T-helper 2 cell treated with Interferon-gamma antibody and Interleukin-4, amounts not matched to agents 100 ng/mL and 5 ng/mL, for 36 hours (primary cell): ENCODE results near the gene PPP1R12B. TPM values are rescaled to one million over a fixed set of nuclear protein-coding genes. Genes with fewer than 3 reads are reported as not detected.
"Not testable (repeated sequence)": the region's sequence is repeated elsewhere in the genome, so short reads cannot be mapped to it uniquely, and the experiment has no call there.

ENCODE experiments used
- intact Hi-C: fragments of 100-400 bp; cut with micrococcal nuclease; formaldehyde crosslinking; loops from one replicate; pipeline ENCODE4 v1.15.1; 2023
- total RNA-seq: library from RNA; stranded (reverse); gene quantifications from 2 replicates; pipeline ENCODE4 v1.2.3, GENCODE V29; 2022

The PPP1R12B gene
- total RNA-seq, 1 donor from 2014 or later = 20.4 TPM

DNA sequence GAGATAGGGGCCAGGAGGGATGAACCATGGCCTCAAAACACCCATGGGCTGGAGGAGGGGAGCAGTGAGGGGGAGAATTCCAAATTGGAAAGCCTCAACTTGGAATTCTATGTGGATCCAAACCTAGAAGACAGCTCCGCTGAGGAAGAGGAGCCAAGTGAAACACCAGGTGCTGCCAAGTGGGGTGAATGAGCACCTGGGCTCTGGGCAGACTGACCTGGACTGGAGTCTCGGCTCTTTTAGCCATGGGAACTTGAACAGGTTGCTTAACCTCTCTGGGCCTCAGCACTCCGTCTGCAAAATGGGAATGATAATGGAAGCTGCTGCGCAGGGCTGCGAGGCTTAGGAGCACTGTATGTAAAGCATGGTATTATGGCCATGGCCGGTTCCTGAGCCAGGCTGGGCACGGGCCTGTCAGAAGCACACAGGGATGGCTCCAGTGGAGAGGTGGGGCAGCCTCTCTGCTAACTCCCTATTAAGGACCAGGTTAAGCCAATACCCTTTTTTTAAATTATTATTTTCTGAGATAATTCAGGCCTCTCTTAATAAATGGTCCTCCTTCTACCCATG is 280.2 kb downstream of the PPP1R12B start:
- intact Hi-C loops = loop anchor here (5.0 kb wide), 1 partner anchor 286 kb away; the partner anchor contains the start of gene UBE2T

DNA sequence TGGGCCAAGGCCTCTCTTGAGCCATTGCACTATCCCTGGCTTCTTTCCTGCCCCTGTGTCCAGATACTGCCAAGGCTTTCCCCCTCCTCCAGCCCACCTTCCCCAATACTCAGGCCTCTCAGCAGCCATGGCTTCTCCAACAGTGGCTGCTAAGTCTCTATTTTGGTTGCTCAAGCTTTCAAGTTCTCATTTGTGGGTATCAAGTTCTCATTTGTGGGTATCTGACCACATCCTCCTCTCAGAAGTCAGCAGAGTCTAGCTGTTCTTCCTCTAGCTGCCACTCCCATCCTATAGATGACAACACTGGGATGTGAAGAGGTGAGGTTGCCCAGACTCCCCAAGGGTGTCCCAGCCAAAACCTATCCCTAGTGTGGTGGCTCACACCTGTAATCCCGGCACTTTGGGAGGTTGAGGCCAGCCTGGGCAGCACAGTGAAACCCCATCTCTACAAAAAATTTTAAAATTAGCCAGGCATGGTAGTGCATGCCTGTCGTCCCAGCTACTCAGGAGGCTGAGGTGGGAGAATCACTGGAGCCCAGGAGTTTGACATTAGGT is 280.8 kb downstream of the PPP1R12B start:
- intact Hi-C loops = loop anchor here (5.0 kb wide), 1 partner anchor 287 kb away; the partner anchor contains the start of gene UBE2T

DNA sequence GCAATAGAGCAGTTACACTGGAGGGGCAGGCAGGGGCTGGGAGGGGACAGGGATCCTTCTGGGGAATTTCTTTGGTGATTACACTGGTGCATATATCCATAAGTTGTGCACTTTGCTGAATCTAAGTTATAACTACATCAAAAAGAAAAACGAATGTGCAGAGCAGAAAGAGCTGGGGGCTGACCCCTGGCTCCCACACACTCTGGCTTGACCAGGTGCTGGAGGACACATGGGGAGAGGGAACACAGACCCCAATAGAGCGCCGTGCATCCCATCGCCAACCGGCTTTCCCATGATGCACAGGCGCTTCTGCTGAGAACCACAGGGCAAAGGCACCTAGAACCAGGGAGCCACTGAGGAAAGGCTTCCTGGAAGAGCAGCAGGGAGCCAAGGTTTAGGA is 281.6 kb downstream of the PPP1R12B start:
- intact Hi-C loops = not testable (repeated sequence)

DNA sequence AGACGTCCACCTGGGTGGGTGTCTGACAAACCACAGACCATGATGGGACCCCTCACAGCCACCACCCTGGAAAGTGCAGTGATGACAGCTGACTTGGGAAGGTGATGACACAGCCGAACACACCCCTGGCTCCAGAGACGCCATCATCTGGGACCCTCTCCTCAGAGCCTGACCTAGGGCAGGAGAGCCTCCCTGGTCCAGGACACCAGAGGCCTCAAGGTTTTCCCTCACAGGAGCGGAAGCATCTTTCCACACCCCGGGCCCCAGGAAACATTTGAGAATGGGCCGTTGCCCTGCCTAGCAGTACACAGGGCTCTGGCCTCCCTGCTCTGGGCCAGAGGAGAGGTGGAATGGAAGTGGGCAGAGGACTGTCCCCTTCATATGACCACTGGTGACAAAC is 282.0 kb downstream of the PPP1R12B start:
- intact Hi-C loops = no loop called here

DNA sequence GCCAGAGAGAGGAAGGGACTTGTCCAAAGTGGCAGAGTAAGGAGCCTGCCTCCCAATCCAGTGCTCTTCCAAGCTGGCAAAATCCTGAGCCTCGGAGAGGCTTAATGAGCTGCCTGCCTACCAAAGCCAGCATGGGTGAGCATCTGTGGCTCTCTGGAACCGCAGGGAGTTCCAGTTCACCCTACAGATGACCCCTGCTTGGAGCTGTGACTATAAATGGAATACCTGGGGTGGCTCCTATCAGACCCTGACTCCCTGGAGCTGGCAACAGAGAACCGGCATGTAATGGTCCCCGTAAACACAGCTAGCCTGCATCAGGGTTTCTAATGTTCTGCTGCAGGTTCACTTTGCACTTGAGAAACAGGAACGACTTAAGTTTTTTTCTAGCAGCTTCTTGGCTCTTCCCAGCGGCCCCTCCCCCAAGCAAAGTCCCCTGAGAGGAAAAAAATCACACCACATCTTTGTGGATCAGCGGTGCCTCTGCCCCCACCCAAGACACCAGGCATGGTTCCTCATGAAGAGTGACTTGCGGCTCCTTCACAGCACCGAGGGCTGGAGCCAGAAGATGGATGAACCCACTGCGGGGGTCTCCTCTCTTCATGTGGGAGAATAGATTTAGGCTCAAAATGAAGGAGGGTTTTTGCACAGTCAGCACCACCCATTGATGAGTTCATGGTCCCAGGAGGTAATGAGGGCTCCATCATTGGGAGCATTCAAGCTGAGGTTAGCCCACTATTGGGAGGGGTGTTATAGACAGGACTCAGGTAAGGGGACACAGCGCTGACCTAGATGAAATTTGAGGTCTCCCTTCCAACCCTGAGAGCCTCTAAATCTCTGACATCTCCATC is 282.8 kb downstream of the PPP1R12B start:
- intact Hi-C loops = no loop called here

DNA sequence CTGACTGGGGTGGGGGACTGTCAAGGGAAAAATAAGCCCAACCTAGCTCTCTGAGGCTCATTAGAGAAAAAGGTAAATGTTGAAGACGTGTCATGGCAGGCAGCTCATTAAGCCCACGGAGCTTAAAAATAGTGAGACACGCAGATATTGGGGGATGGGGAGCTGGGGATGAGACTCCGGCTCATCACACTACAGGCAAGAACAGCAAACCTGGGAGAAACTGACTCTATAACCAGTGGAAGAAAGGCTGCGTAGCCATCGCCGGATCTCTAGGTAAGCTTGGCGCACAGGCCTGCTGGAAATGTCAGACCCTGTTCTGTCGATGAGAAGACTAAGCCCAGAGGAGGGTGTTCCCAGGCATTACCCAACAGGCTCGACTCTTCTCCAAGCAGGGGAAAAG is 283.7 kb downstream of the PPP1R12B start:
- intact Hi-C loops = no loop called here

DNA sequence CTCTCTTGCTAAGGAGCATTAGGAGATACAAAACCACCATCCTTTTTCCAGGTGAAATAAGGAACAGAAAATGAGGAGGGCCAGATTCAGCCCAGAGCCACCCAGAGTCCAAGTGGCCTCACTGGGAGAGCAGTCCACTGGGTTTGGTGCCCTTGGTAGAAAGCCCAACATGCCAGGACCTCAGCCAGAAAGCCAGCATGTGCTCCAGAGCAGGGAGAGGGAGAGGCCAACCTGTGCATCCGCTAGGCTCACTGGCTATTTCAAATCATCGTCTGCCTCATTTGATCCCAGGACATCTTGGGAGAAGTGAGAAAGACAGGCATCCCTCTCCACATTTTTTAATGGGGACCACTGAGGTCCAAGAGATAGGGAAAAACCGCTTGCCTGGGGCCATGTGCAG is 287.7 kb downstream of the PPP1R12B start:
- intact Hi-C loops = not testable (repeated sequence)

DNA sequence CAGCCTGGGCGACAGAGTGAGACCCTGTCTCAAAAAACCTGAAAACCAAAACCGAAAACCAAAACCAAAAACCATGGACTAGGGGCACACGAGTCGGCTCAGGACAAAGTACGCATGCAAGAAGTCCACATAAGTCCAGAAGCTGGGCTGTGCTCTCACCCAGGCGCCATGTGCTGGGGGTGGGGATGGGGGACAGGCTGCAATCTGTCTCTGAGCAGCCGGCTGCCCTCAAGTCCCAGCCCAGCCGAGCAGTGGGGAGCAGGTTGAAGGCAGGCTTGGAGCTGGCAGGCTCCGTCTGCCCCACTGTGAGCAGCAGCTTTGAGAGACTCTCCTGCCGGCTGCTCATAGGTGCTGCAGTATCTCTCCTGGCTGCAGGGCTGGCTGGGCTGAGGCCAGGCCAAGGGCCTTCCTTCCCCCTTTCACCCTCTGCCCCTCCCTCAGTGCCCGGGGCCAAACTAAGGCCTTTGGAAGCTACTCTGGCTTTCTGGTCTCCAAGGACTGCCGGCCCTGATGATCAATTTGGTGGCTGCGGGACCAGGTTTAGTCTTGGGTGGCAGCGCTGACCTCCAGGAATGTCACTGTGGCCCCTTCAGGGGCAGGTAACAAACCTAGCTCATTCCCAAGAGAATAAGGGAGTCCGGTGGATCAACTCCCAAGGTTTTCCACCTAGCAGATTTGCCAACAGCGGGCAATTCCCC is 289.0 kb downstream of the PPP1R12B start:
- intact Hi-C loops = not testable (repeated sequence)

DNA sequence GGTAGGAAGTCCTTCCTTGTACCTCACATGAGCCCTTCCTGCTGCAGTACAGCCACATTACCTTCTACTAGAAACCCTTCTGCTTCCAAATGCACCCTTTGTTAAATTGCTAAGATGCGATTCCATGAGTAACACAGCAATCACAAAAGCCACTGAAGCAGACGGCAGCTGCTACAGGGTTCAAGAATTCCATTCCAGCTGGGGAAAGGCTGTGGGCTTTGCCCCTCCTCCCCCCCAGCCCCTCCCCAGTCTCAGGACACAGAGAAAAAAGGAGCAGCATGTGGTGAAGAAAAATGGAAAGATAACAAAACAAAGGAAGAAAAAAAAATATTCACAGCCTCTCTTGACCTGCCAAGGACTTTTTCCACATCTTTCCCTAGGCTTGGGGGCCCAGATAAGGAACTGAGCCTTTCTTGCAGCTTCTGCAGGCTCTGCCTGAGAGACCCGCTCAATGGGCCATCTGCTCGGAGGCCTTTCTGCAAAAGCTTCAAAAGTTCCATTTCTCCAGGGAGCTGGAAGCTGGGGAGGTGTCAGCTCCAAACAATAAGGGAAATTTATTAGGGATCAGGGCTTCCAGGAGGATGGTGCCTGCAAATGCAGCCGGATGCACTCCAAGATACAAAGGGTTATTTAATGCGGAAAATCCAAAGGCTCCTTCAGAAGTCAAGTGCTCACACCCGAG is 289.7 kb downstream of the PPP1R12B start:
- intact Hi-C loops = no loop called here

DNA sequence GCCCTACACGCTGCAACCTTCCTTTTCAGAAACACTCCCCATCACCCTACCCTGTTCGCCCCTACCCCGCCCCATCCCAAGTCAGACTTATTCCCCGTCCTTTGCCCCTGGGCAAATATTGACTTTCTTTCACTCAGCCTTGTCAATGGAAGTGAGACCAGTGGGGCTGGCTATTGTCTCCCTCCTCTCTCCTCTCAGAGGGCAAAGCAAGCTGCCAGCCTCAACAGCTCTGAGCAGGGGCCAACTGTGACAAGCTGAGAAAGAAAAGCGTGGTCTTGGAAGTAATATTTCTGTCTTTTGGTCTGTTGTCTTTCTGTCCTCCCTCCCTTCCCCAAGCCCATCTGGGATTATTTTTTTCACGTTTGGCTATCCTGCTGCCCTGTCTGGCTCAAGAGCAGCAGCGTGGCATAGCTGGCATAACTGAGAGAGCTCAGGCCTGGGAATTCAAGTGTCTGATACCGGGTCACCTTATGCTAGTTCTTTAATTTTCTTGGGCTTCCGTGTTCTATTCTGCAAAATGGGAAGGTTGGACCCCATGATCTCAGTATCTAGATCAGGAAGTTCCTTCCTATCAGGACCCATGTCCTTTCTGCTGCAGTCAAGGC is 290.3 kb downstream of the PPP1R12B start:
- intact Hi-C loops = not testable (repeated sequence)

DNA sequence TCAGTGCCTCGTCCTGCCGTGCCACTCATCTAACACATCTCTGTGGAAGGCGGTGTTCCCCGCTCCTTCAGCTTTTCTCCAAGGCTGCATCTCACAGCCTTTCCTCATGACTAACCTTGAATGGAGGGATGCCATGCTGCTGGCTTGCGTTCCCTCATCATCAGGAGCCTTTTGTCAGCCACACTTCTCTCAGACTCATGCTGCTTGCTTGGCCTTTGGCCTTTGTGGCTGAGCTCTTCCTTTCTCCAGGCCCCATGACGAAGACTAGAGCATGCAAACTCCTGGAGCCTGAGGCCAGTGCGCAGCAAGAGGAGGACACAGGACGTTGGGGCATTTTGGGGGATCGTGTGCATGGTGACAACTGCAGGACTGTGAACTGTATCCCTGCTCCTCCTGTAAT is 291.0 kb downstream of the PPP1R12B start:
- intact Hi-C loops = no loop called here

DNA sequence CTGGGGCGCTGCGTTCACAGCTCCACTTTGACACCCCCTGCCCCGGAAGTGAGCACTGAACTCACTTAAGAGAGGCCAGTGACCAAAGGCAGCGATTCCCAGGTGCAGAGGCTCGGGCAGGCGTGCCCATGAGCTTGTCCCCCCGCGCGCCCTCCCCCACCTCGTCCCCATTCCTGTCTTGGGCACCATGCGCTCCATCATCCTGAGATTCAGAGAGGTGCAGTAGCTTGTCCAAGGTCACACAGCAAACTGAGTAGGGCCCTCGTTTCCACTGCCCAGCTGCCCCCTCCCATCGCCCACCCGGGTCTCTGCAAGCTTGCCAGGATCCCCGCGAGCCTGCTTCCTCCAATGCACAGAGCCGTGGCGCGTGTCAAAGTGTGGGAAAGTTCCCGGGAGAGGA is 293.7 kb downstream of the PPP1R12B start:
- intact Hi-C loops = no loop called here

Other genes starting within 250 kb of the PPP1R12B start
- gene GPR37L1, start 225.8 kb upstream of the PPP1R12B start, total RNA-seq = not detected in 2 replicates
- 59.6 and 62.9 TPM in 2 replicates for gene ARL8A, start 204.0 kb upstream of the PPP1R12B start, total RNA-seq
- gene PTPN7, start 188.1 kb upstream of the PPP1R12B start, total RNA-seq = 303 and 306 TPM in 2 replicates
- 0.39 and 0.43 TPM in 2 replicates for gene LGR6, start 154.9 kb upstream of the PPP1R12B start, total RNA-seq
- gene UBE2T, start 6.8 kb upstream of the PPP1R12B start, total RNA-seq = 60.8 and 68.4 TPM in 2 replicates